Kidney epithelial cell (primary cell): ENCODE data around the gene ZNF121. TPM values are rescaled to one million over a fixed set of nuclear protein-coding genes. Genes with fewer than 3 reads are reported as not detected.

Source experiments
- DNase-seq: peaks from one replicate; pipeline ENCODE4 v3.0.0-alpha.2; 2010; ENCODE audit warnings: low read depth
- H3K27me3 ChIP-seq: 2 replicates; pipeline ENCODE4 v1.6.0; 2011; ENCODE audit warnings: low read length; ENCODE audit not compliant: control insufficient read depth, insufficient read depth
- H3K36me3 ChIP-seq: 2 replicates; pipeline ENCODE4 v1.5.1; 2011; ENCODE audit warnings: low read length; ENCODE audit not compliant: control insufficient read depth, insufficient read depth
- H3K4me3 ChIP-seq: 2 replicates; pipeline ENCODE4 v1.5.1; 2011; ENCODE audit warnings: low read depth, mild to moderate bottlenecking, control low read depth, low read length
- total RNA-seq: library from RNA; depleted of rRNA; stranded (reverse); fragments of >200 nt; gene quantifications from 2 replicates; pipeline ENCODE4 v1.2.3, GENCODE V29; 2015
- TF ChIP-seq, protein P1 (sequence below): IDR thresholded peaks from 2 replicates; pipeline ENCODE4 v1.5.1; 2011; ENCODE audit warnings: mild to moderate bottlenecking, moderate library complexity, low read length, control low read depth, inconsistent platforms; ENCODE audit not compliant: insufficient read depth, poor library complexity, severe bottlenecking

Gene ZNF121
- total RNA-seq, 1 donor from 2014 or later, result 37.9 TPM

- TF ChIP-seq, protein P1, sequence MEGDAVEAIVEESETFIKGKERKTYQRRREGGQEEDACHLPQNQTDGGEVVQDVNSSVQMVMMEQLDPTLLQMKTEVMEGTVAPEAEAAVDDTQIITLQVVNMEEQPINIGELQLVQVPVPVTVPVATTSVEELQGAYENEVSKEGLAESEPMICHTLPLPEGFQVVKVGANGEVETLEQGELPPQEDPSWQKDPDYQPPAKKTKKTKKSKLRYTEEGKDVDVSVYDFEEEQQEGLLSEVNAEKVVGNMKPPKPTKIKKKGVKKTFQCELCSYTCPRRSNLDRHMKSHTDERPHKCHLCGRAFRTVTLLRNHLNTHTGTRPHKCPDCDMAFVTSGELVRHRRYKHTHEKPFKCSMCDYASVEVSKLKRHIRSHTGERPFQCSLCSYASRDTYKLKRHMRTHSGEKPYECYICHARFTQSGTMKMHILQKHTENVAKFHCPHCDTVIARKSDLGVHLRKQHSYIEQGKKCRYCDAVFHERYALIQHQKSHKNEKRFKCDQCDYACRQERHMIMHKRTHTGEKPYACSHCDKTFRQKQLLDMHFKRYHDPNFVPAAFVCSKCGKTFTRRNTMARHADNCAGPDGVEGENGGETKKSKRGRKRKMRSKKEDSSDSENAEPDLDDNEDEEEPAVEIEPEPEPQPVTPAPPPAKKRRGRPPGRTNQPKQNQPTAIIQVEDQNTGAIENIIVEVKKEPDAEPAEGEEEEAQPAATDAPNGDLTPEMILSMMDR, result no peak
- no peak for DNase-seq
- H3K27me3 ChIP-seq, result no peaks in the 10 kb centered on the region
- H3K4me3 ChIP-seq, result no peak overlapping the region
- peaks cover 11% of the 10 kb centered on the region for H3K36me3 ChIP-seq
These were observed 55.5 kb downstream of the ZNF121 start for GRCh38 chr19:9528757-9529336.

DNA sequence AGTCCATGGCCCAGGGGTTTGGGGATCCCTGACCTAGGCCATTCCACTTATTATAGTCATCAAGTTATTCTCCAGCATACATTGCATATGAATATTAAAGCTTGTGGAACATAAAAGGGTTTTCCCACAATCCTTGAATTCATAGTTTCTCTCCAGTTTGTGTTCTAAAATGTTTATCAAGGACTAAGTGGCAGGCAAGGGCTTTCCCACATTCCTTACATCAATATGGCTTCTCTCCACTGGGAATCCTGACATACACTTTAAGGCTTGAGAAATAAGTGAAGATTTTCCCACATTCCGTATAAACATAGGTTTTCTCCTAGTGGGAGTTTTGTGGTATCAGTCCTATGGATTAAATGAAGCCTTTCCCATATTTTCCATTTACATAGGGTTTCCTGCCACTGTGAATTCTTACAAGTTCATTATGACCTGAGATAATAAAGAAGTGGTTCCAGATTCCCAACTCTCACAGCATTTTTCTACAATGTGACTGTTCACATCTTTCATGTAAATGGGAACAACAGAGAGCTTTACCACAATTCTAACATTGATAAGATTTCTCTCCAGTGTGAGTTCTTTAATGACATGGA lies 60.3 kb downstream of the ZNF121 start:
- TF ChIP-seq, protein P1, result no peak
- H3K36me3 ChIP-seq, result peaks cover 3% of the 10 kb centered on the region
- DNase-seq, result no peak
- no peaks in the 10 kb centered on the region for H3K27me3 ChIP-seq
- no peak overlapping the region for H3K4me3 ChIP-seq

Other genes with a start within 250 kb of the ZNF121 start
- 1.4 and 3.9 TPM in 2 replicates for gene ZNF177, start 221.5 kb downstream of the ZNF121 start, total RNA-seq
- 12.2 and 14.2 TPM in 2 replicates for gene ZNF266, start 148.9 kb downstream of the ZNF121 start, total RNA-seq
- gene ZNF560, start 85.9 kb downstream of the ZNF121 start, total RNA-seq, result 0.33 and 0.55 TPM in 2 replicates
- gene ZNF426, start 45.9 kb downstream of the ZNF121 start, total RNA-seq, result 12.4 and 14.9 TPM in 2 replicates
- gene ZNF561, start 36.7 kb upstream of the ZNF121 start, total RNA-seq, result 30.8 and 40.8 TPM in 2 replicates
- gene ZNF562, start 90.6 kb upstream of the ZNF121 start, total RNA-seq, result 37.3 and 37.4 TPM in 2 replicates
- 2.8 and 4.2 TPM in 2 replicates for gene ZNF846, start 184.2 kb upstream of the ZNF121 start, total RNA-seq
- 25.2 and 30.8 TPM in 2 replicates for gene FBXL12, start 234.6 kb upstream of the ZNF121 start, total RNA-seq
- gene UBL5, start 243.4 kb upstream of the ZNF121 start, total RNA-seq, result 536 and 603 TPM in 2 replicates